Endothelial cell (in vitro differentiated cells): ENCODE data around the gene ZNF726. TPM values are rescaled to one million over a fixed set of nuclear protein-coding genes. Genes with fewer than 3 reads are reported as not detected.
"Not testable (repeated sequence)": the region's sequence is repeated elsewhere in the genome, so short reads cannot be mapped to it uniquely, and the experiment has no call there.

Source experiments
- DNase-seq: peaks from one replicate; pipeline ENCODE4 v3.0.0; 2021; ENCODE audit warnings: low spot score
- H3K27ac Mint-ChIP-seq: one replicate; pipeline ENCODE4 v1.8.0; 2021; ENCODE audit warnings: mixed read lengths, inconsistent platforms; ENCODE audit not compliant: unreplicated experiment
- H3K27me3 Mint-ChIP-seq: one replicate; pipeline ENCODE4 v1.8.0; 2021; ENCODE audit warnings: mild to moderate bottlenecking, moderate library complexity, mixed read lengths, inconsistent platforms; ENCODE audit not compliant: unreplicated experiment
- H3K36me3 Mint-ChIP-seq: one replicate; pipeline ENCODE4 v1.8.0; 2021; ENCODE audit warnings: mild to moderate bottlenecking, low read depth, mixed read lengths, inconsistent platforms; ENCODE audit not compliant: unreplicated experiment
- H3K4me1 Mint-ChIP-seq: one replicate; pipeline ENCODE4 v1.8.0; 2021; ENCODE audit warnings: mild to moderate bottlenecking, mixed read lengths, inconsistent platforms; ENCODE audit not compliant: unreplicated experiment
- H3K4me3 Mint-ChIP-seq: one replicate; pipeline ENCODE4 v1.8.0; 2021; ENCODE audit warnings: mild to moderate bottlenecking, mixed read lengths, inconsistent platforms; ENCODE audit not compliant: unreplicated experiment
- H3K9me3 Mint-ChIP-seq: one replicate; pipeline ENCODE4 v1.8.0; 2021; ENCODE audit warnings: mixed read lengths, inconsistent platforms; ENCODE audit not compliant: unreplicated experiment
- total RNA-seq: library from RNA; stranded (reverse); fragmentation: NEBNext Ultra II Directional; extraction: Animal tissue kit (Norgen Biotek cat#: 25700); gene quantifications from one replicate; pipeline ENCODE4 v1.2.1, GENCODE V29; 2021; ENCODE audit not compliant: unreplicated experiment
- TF ChIP-seq, protein P1 (sequence below): fragments of 200-600 bp; sonication (generic); IDR thresholded peaks from one replicate; pipeline ENCODE4 v1.5.0; 2021; ENCODE audit warnings: antibody characterized with exemption; ENCODE audit not compliant: unreplicated experiment

ZNF726 gene
- total RNA-seq, 1 donor from 2014 or later, result 3.4 TPM

DNA sequence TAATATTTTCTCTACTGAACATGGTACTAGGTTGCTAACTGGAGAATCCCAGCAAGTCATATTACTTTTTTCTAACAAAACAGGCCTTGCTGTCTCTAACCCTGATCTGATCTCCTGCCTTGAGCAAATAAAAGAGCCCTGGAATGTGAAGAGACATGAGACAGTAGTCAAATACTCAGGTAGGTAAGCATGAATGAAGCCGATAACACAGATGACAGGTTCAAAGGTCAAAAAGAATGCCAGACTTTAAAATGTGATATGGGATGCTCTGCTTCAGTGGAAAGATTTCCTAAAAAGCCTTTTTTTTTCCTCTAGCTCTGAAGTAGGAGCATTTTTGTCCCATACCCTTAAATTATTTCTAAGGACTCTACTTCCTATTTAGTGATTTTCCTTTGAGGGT, 28.7 kb downstream of the ZNF726 start:
- H3K9me3 Mint-ChIP-seq, result peaks cover 5% of the 10 kb centered on the region
- H3K36me3 Mint-ChIP-seq, result peaks cover 12% of the 10 kb centered on the region
- TF ChIP-seq, protein P1, sequence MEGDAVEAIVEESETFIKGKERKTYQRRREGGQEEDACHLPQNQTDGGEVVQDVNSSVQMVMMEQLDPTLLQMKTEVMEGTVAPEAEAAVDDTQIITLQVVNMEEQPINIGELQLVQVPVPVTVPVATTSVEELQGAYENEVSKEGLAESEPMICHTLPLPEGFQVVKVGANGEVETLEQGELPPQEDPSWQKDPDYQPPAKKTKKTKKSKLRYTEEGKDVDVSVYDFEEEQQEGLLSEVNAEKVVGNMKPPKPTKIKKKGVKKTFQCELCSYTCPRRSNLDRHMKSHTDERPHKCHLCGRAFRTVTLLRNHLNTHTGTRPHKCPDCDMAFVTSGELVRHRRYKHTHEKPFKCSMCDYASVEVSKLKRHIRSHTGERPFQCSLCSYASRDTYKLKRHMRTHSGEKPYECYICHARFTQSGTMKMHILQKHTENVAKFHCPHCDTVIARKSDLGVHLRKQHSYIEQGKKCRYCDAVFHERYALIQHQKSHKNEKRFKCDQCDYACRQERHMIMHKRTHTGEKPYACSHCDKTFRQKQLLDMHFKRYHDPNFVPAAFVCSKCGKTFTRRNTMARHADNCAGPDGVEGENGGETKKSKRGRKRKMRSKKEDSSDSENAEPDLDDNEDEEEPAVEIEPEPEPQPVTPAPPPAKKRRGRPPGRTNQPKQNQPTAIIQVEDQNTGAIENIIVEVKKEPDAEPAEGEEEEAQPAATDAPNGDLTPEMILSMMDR, result no peak
- H3K4me1 Mint-ChIP-seq, result no peaks in the 10 kb centered on the region
- H3K27me3 Mint-ChIP-seq, result no peaks in the 10 kb centered on the region
- DNase-seq, result no peak
- no peak overlapping the region for H3K27ac Mint-ChIP-seq
- H3K4me3 Mint-ChIP-seq, result no peak overlapping the region

DNA sequence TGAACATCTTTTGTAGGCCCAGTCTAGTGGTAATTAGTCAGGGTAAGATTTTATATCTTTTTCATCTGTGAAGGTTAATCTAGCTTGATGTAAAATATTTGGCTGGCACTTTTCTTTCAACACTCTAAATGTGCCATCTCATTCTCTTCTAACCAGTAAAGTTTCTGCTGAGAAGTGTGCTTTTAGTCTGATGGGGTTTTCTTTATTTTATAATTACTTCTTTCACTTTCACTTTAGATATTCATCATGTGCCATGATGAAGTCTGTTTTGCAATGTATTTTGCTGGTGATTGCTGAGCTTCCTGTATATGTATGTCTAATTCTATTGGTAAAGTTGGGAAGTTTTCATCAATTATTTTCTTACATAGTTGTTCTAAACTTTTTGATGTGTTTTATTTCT, 31.9 kb downstream of the ZNF726 start:
- H3K4me3 Mint-ChIP-seq, result no peak overlapping the region
- H3K4me1 Mint-ChIP-seq, result no peaks in the 10 kb centered on the region
- TF ChIP-seq, protein P1, result no peak
- no peak for DNase-seq
- peaks cover 5% of the 10 kb centered on the region for H3K9me3 Mint-ChIP-seq
- H3K27ac Mint-ChIP-seq, result no peak overlapping the region
- peaks cover 12% of the 10 kb centered on the region for H3K36me3 Mint-ChIP-seq
- H3K27me3 Mint-ChIP-seq, result no peaks in the 10 kb centered on the region

DNA sequence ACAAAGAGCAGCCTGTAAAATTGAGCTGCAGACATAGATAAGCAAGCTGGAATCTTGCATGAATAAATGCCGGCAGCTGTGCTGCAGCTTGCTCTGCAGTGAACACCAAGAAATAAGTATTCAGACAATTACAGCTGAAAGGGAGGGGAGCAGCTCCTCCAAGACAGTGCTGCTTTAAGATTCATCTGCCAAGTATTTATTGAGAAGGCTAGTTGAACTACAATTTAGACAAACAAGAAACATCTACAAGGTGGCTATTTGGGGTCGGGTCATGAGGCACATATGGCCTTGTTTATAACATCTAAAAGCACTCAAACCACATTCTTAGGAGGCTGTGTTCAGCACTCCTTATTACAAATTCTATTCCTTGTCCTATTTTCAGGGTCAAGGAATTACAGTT, 34.9 kb downstream of the ZNF726 start:
- Mint-ChIP-seq H3K4me3 (no peak overlapping the region), H3K36me3 (peaks cover 12% of the 10 kb centered on the region), H3K27me3 (no peaks in the 10 kb centered on the region), H3K27ac (no peak overlapping the region), H3K4me1 (no peaks in the 10 kb centered on the region), H3K9me3 (peaks cover 5% of the 10 kb centered on the region)
- TF ChIP-seq, protein P1, result no peak
- DNase-seq, result no peak

DNA sequence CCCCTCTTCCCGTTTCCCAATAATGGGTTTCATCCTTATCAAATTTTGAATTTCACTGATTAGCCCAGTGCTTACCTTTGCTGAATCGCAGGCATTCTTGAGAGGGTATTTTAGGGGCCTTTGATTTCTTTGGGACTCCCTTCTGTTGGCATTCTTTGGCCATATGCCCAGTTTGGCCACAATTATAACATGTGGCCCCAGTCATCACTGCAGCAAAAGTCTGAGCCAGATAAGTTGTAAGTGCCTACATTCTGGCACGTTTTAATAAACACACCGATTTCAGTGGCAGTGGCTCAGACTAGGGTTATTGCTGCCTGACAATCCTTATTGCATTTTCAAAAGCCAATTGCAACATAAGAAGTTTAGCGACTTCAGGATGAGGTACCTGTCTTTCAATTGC, 41.4 kb downstream of the ZNF726 start:
- Mint-ChIP-seq H3K9me3 (peaks cover 13% of the 10 kb centered on the region), H3K4me1 (no peaks in the 10 kb centered on the region), H3K36me3 (no peaks in the 10 kb centered on the region)

DNA sequence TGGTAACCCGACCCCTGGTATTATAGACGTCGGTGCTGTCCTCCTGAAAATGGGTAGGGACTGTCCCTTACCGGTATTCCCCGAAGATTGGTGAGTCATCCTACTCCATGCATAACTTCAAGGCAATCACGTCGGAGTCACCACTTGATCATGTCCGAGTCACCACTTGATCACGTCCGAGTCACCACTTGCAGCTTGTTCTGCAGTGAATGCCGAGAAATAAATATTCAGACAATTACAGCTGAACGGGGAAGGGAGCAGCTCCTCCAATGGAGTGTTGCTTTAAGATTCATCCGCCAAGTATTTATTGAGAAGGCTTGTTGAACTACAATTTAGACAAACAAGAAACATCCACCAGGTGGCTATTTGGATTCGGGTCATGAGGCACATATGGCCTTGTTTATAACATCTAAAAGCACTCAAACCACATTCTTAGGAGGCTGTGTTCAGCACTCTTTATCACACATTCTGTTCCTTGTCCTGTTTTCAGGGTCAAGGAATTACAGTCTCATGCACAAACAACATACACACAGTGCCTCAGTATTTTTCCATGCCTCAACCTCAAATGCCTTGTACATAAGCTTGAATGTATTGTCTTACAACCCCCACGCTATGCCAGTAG, 43.1 kb downstream of the ZNF726 start:
- TF ChIP-seq, protein P1, result no peak

More for the DNA sequence above, 41.4 kb downstream of the ZNF726 start:
- DNase-seq, result no peak
- TF ChIP-seq, protein P1, result no peak
- no peak overlapping the region for H3K4me3 Mint-ChIP-seq
- no peak overlapping the region for H3K27ac Mint-ChIP-seq
- H3K27me3 Mint-ChIP-seq, result no peaks in the 10 kb centered on the region

DNA sequence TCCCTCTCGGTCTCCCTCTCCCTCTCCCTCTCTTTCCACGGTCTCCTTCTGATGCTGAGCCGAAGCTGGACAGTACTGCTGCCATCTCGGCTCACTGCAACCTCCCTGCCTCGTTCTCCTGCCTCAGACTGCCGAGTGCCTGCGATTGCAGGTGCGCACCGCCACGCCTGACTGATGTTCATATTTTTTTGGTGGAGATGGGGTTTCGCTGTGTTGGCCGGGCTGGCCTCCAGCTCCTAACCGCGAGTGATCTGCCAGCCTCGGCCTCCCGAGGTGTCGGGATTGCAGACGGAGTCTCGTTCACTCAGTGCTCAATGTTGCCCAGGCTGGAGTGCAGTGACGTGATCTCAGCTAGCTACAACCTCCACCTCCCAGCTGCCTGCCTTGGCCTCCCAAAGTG, 48.7 kb downstream of the ZNF726 start:
- H3K27ac Mint-ChIP-seq, H3K4me3 Mint-ChIP-seq, H3K27me3 Mint-ChIP-seq, DNase-seq, H3K4me1 Mint-ChIP-seq: not testable (repeated sequence)
- H3K36me3 Mint-ChIP-seq, result peaks cover 16% of the 10 kb centered on the region
- peaks cover 29% of the 10 kb centered on the region for H3K9me3 Mint-ChIP-seq

More for the DNA sequence above, 43.1 kb downstream of the ZNF726 start:
- peaks cover 2% of the 10 kb centered on the region for H3K27me3 Mint-ChIP-seq
- no peak overlapping the region for H3K4me3 Mint-ChIP-seq
- H3K36me3 Mint-ChIP-seq, result no peaks in the 10 kb centered on the region
- no peaks in the 10 kb centered on the region for H3K4me1 Mint-ChIP-seq
- DNase-seq, result no peak
- peaks cover 13% of the 10 kb centered on the region for H3K9me3 Mint-ChIP-seq
- H3K27ac Mint-ChIP-seq, result no peak overlapping the region

DNA sequence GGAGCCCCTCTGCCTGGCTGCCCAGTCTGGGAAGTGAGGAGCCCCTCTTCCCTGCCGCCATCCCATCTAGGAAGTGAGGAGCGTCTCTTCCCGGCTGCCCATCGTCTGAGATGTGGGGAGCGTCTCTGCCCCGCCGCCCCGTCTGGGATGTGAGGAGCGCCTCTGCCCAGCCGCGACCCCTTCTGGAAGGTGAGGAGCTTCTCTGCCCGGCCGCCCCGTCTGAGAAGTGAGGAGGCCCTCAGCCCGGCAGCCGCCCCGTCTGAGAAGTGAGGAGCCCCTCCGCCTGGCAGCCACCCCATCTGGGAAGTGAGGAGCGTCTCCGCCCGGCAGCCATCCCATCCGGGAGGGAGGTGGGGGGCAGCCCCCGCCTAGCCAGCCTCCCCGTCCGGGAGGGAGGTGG, 49.2 kb downstream of the ZNF726 start:
- Mint-ChIP-seq H3K9me3 (peaks cover 26% of the 10 kb centered on the region), H3K36me3 (peaks cover 16% of the 10 kb centered on the region)
- H3K4me3 Mint-ChIP-seq, DNase-seq, H3K27me3 Mint-ChIP-seq, H3K27ac Mint-ChIP-seq, H3K4me1 Mint-ChIP-seq: not testable (repeated sequence)

DNA sequence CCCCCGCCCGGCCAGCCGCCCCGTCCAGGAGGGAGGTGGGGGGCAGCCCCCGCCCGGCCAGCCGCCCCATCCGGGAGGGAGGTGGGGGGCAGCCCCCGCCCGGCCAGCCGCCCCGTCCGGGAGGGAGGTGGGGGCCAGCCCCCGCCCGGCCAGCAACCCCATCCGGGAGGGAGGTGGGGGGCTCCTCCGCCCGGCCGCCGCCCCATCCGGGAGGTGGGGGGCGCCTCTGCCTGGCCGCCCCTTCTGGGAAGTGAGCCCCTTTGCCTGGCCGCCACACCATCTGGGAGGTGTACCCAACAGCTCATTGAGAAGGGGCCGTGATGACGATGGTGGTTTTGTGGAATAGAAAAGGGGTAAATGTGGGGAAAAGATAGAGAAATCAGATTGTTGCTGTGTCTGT, 49.6 kb downstream of the ZNF726 start:
- not testable (repeated sequence) for DNase-seq, H3K27me3 Mint-ChIP-seq, H3K4me1 Mint-ChIP-seq, H3K27ac Mint-ChIP-seq, H3K4me3 Mint-ChIP-seq
- Mint-ChIP-seq H3K9me3 (peaks cover 22% of the 10 kb centered on the region), H3K36me3 (peaks cover 16% of the 10 kb centered on the region)
